MM.1S (cell line): ENCODE data around the gene PEX14.
"Not testable (repeated sequence)": the region's sequence is repeated elsewhere in the genome, so short reads cannot be mapped to it uniquely, and the experiment has no call there.

Source experiments
- EZH2 ChIP-seq: fragments of 300-600 bp; sonication (generic); optimal IDR thresholded peaks from 2 replicates; pipeline ENCODE3; 2017; ENCODE audit warnings: low read depth, mild to moderate bottlenecking, antibody characterized with exemption, low read length, mixed read lengths
- EZH2phosphoT487 ChIP-seq: fragments of 300-600 bp; sonication (generic); IDR thresholded peaks from 2 replicates; pipeline ENCODE4 v1.6.1; 2018; ENCODE audit warnings: antibody characterized with exemption, low read length
- TF ChIP-seq, protein P1 (sequence below): fragments of 300-600 bp; sonication (generic); IDR thresholded peaks from 2 replicates; pipeline ENCODE4 v1.5.1; 2016; ENCODE audit warnings: antibody characterized with exemption, low read length, mixed read lengths

DNA sequence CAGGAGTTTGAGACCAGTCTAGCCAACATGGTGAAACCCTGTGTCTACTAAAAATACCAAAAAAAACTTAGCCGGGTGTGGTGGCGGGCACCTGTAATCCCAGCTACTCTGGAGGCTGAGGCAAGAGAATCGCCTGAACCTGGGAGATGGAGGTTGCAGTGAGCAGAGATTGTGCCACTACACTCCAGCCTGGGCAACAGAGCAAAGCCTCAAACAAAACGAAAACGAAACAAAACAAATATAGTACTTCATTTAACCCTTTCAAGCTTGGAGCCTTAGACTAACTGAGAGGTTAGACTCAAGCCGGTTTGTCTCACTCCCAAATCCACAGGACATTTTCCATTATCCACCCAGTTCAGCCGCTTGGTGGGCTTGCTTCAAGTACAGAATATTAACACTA, 17.3 kb upstream of the PEX14 start:
- TF ChIP-seq, protein P1, sequence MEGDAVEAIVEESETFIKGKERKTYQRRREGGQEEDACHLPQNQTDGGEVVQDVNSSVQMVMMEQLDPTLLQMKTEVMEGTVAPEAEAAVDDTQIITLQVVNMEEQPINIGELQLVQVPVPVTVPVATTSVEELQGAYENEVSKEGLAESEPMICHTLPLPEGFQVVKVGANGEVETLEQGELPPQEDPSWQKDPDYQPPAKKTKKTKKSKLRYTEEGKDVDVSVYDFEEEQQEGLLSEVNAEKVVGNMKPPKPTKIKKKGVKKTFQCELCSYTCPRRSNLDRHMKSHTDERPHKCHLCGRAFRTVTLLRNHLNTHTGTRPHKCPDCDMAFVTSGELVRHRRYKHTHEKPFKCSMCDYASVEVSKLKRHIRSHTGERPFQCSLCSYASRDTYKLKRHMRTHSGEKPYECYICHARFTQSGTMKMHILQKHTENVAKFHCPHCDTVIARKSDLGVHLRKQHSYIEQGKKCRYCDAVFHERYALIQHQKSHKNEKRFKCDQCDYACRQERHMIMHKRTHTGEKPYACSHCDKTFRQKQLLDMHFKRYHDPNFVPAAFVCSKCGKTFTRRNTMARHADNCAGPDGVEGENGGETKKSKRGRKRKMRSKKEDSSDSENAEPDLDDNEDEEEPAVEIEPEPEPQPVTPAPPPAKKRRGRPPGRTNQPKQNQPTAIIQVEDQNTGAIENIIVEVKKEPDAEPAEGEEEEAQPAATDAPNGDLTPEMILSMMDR, result not testable (repeated sequence)
- not testable (repeated sequence) for TF ChIP-seq EZH2, EZH2phosphoT487
